GM12892 (cell line): ENCODE data around the gene TMEM125.
A peak's percentile ranks its signal among the peaks of the same experiment; 100 is the strongest.

Experiments used
- POLR2A ChIP-seq: IDR thresholded peaks from 2 replicates; pipeline ENCODE4 v1.6.1; 2011; ENCODE audit warnings: low read depth, low read length, control low read depth
- POLR2AphosphoS5 ChIP-seq: IDR thresholded peaks from 2 replicates; pipeline ENCODE4 v1.6.1; 2011; ENCODE audit warnings: low read depth, low read length, control low read depth
- TAF1 ChIP-seq: IDR thresholded peaks from 2 replicates; pipeline ENCODE4 v1.6.1; 2011; ENCODE audit warnings: low read depth, mild to moderate bottlenecking, control low read depth, low read length, borderline replicate concordance

- TF ChIP-seq POLR2AphosphoS5 (no peak), POLR2A (0 out of 2 replicates have a peak, but pooled peaks have one; percentile 21), TAF1 (0 out of 2 replicates have a peak, but pooled peaks have one; percentile 19)
These were observed 48.6 kb upstream of the TMEM125 start for GRCh38 chr1:43220905-43221778.
